ENCODE measurements around the gene ARHGAP32. TPM values are rescaled to one million over a fixed set of nuclear protein-coding genes. Genes with fewer than 3 reads are reported as not detected.
"Not testable (repeated sequence)": the region's sequence is repeated elsewhere in the genome, so short reads cannot be mapped to it uniquely, and the experiment has no call there.

Gene ARHGAP32
- total RNA-seq, 1 donor from 2014 or later, result 3.0 TPM

DNA sequence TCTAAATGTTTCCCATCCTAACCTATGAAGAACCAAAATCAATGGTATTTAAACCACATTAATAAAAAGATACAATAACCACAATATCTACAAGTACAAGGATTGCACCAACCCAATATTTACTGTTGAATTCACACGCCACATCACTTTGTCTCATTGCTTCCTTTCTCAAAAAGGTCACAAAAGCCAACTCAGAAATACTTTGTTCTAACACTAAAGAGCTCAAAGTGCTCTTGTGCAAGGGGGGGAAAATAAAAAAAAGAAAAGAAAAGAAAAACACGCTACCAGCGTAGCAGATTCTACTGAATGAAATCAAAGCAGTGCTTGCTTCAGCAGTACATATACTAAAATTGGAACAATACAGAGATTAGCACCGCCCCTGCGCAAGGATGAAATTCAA, 10.5 kb upstream of the ARHGAP32 start:
- no peak for DNase-seq (ENCODE audit: low read depth in 2 of 2)

- no peak for DNase-seq (ENCODE audit: low read depth in 2 of 2)
Observed at GRCh38 chr11:129195682-129196081, 3.6 kb upstream of the ARHGAP32 start.

- DNase-seq (ENCODE audit: low read depth in 2 of 2), result no peak
Observed at GRCh38 chr11:129191649-129192048, 476 bp downstream of the ARHGAP32 start.

GRCh38 chr11:129190087-129190486, 2.0 kb downstream of the ARHGAP32 start:
- DNase-seq (ENCODE audit: low read depth in 2 of 2), result no peak

DNA sequence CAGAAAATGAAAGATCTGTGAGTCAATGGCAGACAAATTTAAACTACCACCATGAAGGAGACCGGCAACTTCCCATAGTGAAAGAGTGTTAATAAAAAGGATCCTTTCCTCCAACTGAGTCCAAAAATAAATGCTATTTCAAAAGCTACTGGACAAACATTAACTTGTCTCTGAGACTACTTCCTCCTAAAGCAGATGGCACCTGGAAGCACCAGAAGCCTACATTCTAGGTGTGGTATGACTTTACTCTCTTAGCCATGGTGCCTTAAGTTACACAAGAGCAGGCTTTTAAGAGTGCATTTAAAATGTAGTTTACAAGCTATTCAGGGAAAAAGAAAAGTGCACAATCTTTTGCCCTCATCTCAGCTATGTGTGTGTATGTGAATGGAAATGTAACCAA, 2.5 kb downstream of the ARHGAP32 start:
- no peak for DNase-seq (ENCODE audit: low read depth in 2 of 2)

- not testable (repeated sequence) for DNase-seq (ENCODE audit: low read depth in 2 of 2)
Observed at GRCh38 chr11:129185082-129185481, 7.0 kb downstream of the ARHGAP32 start.

- no peak for DNase-seq (ENCODE audit: low read depth in 2 of 2)
Observed at GRCh38 chr11:129184581-129184980, 7.5 kb downstream of the ARHGAP32 start.

DNA sequence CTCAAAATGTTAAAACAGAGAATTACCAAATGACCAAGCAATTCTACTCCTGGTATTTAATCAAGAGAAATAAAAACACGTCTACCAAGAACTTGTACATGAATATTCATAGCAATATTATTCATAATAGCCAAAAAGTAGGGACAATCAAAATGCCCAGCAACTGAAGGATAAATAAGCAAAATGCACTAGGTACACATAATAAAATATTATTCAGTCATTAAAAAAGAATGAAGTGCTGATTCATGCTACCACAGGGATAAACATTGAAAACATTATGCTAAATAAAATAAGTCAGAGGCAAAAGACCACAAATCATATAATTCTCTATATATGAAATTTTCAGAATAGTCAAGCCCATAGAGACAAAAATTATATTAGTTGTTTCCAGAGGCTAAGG, 24.8 kb downstream of the ARHGAP32 start:
- no peak for DNase-seq (ENCODE audit: low read depth in 2 of 2)

DNA sequence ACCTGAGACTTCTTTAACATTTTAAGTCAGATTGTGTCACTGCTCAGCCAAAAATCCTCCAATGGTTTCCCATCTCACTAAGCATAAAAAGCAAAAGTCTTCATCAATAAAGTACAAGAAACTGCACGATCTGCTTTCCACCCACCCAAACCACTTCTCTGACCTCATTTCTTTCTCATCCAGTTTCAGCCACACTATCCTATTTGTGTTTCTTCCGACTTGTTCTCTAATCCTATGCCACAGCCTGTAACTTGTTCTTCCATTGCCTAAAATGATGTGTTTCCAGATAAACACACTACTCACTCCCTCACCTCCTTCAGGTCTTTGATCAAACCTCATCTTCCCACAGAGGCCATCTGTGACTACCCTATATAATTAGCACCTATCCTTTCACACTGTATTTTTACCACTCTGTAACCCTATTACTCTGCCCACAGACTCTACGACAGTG, 28.4 kb downstream of the ARHGAP32 start:
- no peak for DNase-seq (ENCODE audit: low read depth in 2 of 2)

DNA sequence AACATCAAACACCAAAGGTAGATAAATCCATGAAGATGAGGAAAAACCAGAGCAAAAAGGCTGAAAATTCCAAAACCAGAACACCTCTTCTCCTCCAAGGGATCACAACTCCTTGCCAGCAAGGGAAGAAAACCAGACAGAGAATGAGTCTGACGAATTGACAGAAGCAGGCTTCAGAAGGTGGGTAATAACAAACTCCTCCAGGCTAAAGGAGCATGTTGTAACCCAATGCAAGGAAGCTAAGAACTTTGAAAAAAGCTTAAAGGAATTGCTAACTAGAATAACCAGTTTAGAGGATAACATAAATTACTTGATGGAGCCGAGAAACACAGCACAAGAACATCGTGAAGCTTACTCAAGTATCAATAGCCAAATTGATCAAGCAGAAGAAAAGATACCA, 35.0 kb downstream of the ARHGAP32 start:
- DNase-seq (ENCODE audit: low read depth in 2 of 2), result not testable (repeated sequence)

- DNase-seq (ENCODE audit: low read depth in 2 of 2), result no peak
Observed at GRCh38 chr11:129155745-129156144, 36.4 kb downstream of the ARHGAP32 start.

GRCh38 chr11:129148487-129148886, 43.6 kb downstream of the ARHGAP32 start:
- DNase-seq (ENCODE audit: low read depth in 2 of 2), result no peak

GRCh38 chr11:129146191-129146590, 45.9 kb downstream of the ARHGAP32 start:
- DNase-seq (ENCODE audit: low read depth in 2 of 2), result no peak

GRCh38 chr11:129145276-129145675, 46.8 kb downstream of the ARHGAP32 start:
- no peak for DNase-seq (ENCODE audit: low read depth in 2 of 2)

DNA sequence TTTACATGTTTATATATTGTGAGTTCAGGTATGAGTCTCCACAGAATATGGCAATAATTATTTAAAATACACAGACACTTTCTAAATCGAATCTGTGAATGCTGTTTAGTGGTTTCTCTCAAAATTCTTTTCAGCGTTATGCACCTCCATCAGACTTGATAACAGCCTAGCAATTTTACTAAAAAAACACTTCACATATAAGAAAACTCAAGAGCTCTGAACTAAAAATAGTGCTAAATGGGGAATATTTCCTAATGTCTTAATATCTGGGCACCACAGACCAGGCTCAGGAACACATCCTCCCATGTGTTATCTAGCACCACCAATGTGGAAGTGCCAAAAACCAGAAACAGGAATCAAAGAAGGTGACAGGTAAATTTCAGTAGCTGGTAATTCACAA, 47.9 kb downstream of the ARHGAP32 start:
- no peak for DNase-seq (ENCODE audit: low read depth in 2 of 2)

- DNase-seq (ENCODE audit: low read depth in 2 of 2), result peak; percentile 75 to 98
Observed at GRCh38 chr11:129143335-129143734, 48.8 kb downstream of the ARHGAP32 start.

GRCh38 chr11:129141748-129142523, 50.2 kb downstream of the ARHGAP32 start:
- peak in 1 of 2 donors; percentile 5 for DNase-seq (ENCODE audit: low read depth in 2 of 2)

GRCh38 chr11:129131316-129131715, 60.8 kb downstream of the ARHGAP32 start:
- DNase-seq (ENCODE audit: low read depth in 2 of 2), result no peak

GRCh38 chr11:129128881-129129620, 63.1 kb downstream of the ARHGAP32 start:
- DNase-seq (ENCODE audit: low read depth in 2 of 2), result not testable (repeated sequence)

DNA sequence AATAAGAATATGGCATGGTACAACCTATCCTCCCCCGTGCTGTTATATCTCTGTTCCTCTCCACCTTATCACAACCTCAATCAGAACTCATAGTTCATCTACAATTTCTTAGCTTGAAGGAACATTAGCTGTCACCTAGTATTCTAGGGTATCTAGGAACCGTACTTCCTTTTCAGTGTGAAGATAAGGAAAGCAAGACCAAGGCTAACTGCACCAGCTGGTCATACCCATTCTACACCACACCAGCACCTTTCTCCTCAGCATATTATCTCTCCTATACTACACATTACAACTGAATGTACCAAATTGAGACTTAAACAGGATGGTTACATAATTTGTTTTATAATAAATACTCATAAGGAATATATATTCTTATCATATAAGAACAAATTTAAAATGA, 73.1 kb downstream of the ARHGAP32 start:
- DNase-seq (ENCODE audit: low read depth in 2 of 2), result no peak

DNA sequence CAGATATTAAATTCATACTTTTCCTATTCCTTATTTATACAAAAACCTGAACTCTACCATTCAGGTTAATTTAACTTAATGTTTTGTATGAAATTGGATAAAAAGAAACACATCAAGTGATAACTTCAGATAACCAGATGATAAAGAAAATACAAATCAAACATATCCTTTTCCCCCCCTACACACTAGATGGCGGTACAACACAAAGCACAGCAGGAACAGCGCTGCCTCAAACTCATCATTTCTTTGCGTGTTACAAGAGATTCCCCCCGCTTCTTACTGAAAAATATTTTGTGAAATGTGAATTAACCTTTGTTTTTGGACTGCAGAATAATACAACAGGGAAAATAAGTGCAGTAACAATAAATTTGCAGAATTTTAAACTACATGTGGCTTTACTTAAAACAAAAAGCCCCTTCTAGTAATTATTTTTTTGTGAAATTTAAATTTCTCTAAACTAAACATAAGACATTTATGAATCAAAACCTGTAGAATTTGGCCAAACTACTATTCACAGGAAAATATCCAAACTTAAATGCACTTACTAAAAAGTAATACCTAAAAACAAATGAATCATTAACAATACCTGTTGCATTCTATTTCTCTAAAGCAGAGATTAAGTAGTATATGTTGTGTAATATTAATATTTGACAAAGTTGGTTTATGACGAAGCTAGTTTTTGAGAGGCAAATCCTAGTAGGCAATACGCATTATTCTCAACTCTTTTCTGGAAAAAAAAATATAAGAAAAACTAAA, 74.4 kb downstream of the ARHGAP32 start:
- peak; percentile 51 to 72 for DNase-seq (ENCODE audit: low read depth in 2 of 2)

All from dermis microvascular lymphatic vessel endothelial cell (primary cell).